HG03469 (cell line): ENCODE data around the gene SYDE2.
"Not testable (repeated sequence)": the region's sequence is repeated elsewhere in the genome, so short reads cannot be mapped to it uniquely, and the experiment has no call there.

Experiments used
- ATAC-seq: cut with Tn5 transposase; IDR thresholded peaks from one replicate; pipeline ENCODE4 v1.9.1; 2021; ENCODE audit warnings: mild to moderate bottlenecking, moderate library complexity, moderate number of reproducible peaks; ENCODE audit not compliant: unreplicated experiment

SYDE2 gene

DNA sequence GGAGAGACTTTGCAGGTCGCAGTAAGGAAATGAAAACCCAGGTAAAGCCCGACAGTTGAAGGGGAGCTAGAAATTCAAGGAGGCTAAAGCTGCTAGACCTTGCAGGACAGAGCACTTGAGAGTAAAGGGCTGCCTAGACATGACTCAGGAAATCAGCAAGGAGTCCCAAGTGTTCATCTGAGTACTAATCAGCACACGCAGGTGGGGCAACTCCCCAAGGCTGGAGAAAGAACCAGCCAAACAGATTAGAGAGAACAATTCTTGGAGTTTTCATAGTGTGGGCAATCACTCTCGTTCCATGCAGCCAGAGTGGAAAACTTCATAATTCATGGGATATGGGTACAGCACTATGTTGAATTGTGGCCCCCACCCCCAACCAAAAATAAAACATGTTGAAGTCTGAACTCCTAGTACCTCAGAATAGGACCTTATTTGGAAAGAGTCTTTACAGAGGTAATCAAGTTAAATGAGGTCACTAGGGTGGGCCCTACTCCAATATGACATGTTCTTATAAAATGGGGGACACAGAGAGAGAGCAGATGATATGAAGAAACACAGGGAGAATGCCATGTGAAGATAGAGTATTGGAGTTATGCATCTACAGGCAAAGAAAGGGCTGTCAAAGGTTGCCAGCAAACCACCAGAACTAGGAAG is 28.0 kb downstream of the SYDE2 start:
- no peak for ATAC-seq

DNA sequence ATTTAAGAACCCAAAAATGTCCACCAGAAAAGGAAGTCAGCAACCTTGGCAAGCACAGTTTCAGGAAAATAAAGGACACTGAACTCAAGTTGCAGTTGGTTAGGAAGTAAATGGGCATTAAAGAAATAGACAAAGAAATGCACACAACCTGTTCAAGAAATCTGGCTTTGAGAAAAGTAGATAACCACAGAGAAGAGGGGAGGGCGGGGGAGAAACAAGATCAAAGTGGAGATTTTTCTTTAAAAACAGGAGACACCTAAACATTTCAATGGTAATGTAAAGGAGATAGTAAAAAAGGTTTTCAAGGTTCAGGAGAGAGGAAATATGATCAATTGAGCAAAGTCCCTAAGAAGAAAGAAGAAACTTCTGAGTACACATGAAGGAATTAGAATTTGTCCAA is 29.1 kb downstream of the SYDE2 start:
- no peak for ATAC-seq

DNA sequence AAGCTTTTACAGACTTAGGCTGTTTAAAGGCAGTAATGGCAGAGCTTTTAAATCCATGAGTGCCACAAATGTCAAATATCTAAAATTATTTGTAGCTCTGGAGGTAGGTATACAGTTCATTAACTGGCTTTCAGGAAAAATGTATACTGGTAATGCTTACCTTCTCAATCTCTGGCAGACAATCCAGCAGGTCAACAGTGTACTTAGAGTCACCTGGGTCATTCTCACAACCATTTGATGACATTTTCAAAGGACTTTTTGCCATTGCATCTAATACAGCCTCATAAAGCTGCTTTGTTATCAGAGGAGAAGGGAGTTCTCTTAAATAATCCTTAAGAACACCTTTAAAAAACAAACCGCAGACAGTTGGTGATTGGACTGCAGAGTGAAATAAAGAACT is 31.9 kb downstream of the SYDE2 start:
- ATAC-seq = no peak

DNA sequence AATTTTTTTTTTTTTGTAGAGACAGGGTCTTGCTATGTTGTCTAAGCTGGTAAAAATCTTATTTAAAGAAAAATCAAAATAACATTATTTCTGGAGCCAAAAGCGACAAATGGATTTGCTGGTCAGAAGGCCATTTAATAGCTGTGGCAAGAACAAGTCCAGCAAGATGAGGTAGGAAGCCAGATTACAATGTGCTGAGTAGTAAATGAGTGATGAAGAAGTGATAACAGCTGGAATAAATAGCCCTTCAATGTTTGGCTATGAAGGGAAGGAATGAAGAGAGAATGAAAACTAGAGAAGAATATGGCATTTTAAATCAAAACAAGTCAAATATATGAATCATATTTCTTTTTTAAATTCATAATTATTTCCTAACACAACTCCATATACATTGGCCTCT is 34.5 kb downstream of the SYDE2 start:
- ATAC-seq = no peak

DNA sequence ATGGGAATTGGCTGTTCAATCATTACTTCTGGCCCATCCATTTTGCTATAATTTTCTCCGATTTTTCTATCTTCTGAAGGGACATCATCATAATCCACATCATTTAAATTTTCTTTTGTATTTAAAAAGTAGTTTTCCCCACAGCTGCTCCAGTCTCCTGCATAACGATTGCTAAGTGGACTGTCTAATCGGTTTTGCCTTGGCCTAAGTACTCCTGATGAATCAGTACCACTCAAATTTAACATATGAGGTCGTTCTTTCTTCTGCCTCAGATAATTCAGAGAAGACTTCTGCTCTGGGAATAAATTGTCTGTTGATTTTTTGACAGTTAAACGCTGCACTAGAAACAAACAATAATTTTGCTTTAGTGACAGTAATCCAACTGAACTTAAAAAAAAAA is 41.9 kb downstream of the SYDE2 start:
- no peak for ATAC-seq

DNA sequence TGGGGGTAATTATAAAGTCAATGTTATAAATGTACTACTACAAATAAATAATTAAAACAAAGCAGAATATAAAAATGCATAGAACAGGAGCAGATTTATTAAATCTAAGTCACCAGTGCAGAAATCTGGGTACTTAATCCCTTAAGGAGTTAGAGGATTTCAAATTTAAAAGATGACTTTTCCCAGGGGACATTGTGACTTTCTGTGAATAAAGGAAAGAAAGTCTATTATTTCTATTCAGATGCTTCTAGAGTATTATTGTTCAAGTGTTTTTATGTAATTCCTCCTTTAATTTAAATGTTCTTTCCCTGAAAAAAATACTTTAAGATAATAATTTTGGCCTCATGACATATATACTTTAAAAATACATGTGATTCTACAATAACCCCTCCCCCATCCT is 43.4 kb downstream of the SYDE2 start:
- no peak for ATAC-seq

DNA sequence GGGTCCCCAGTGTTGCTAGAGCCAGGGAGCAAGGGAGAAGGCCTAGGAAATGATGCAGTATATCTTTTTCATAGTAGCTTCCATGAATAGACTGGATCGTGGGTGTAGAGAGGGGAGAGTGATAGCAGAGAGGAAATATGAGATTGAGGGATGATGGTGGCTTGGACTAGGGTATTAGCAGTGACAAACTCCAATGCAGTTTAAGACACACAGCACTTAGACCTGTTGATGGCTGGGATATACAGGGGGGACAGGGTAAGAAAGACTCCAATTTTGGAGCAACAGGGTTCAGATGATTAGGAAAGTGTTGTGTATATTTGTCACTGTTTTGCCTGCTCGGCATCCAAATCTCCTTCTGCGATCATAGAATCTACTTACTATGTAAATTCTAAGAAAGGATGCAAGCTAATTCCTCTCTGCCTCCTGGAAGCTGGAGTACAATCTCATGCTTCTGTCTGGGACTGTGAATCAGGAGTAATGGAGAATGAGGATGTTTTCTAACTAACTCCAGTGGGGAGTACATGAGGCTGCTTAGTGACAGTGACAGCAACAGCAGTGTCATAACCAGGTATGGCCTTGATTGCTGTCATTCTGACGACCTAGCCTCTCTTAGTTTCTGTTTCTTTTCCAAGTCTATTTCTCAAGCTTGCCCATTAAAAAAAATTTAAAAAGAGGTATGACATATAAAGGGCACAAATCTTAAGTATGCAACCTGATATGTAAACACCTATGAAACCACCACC is 47.5 kb downstream of the SYDE2 start:
- no peak for ATAC-seq

DNA sequence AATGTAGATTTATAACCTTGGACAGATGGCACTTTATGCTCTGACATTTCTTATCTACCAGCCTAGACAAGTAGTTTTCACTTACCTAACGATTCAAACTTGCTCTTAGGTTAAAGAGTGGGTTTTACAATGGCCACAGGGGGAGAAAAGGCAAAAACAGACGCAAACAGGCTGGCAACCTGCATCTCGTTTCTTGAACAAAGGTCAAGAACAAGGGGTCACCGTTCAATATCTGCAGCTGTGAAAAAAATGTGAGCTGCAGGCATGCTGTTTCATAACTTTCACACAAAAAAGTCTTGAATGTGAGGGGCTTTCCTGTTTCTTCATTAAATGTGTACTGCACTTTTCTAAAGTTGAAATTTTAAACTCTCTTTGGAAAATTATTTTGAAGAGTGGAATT is 49.4 kb downstream of the SYDE2 start:
- ATAC-seq = no peak

DNA sequence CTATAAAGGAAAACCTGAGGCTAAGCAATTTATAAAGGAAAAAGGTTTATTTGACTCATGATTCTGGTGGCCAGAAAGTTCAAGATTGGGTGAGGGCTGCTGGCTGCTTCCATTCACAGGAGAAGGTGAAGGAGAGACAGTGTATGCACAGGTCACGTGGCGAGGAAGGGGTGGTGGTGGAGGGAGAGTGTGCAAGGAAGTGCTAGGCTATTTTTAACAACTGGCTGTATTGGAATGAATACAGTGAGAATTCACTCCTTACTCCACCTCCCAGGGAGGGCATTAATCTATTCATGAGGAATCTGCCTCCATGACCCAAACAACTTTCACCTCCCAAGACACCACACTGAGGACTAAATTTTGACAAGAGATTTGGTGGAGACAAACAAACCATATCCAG is 51.0 kb downstream of the SYDE2 start:
- no peak for ATAC-seq

DNA sequence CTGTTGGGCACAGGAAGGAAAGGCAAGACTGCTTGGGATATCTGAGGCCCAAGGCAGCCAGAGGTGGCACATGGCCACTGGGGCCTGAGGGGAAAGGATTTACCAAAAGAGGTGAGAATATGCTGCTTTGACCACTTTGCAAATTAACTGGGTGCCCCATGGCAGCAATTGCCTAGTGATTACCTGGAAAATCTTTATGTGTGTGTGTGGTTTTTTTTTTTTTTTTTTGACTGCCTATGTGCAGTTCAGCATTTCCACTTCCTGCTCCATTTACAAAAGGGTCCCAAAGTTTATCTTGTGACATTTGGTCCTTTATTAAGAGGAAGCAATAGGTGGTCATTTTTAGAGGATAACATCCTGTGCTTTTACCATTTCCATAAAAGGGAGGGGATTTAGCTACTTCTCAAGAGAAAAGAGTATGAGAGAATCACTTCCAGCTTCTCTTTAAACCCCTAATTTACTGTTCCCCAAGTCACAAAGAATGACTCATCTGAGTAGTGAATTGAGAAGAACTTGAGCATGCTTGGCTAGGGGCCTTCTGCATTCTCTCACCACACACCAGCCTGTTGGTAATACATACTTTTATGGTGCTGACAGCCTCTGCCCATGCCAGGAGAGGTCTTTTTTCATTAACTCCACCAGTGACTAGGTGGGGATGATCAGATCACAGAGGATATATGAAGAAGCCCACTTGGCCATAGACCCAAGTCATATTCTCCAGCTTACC is 52.1 kb downstream of the SYDE2 start:
- ATAC-seq = peak; percentile 94

DNA sequence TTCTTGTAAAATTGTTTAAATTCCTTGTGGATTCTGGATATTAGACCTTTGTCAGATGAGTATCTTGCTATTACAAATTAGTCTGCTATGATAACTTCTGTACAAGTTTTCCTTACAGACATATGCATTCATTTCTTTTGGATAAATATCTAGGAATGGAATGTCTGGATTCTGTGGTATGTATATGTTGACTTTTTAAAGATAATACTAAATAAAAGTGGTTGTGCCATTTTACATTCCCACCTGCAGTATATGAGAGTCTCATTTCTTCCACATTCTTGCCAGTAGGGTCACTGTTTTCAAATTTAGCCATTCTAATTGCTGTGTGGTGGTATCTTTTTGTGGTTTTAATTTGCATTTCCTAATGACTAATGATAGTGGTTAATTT is 53.9 kb downstream of the SYDE2 start:
- no peak for ATAC-seq

DNA sequence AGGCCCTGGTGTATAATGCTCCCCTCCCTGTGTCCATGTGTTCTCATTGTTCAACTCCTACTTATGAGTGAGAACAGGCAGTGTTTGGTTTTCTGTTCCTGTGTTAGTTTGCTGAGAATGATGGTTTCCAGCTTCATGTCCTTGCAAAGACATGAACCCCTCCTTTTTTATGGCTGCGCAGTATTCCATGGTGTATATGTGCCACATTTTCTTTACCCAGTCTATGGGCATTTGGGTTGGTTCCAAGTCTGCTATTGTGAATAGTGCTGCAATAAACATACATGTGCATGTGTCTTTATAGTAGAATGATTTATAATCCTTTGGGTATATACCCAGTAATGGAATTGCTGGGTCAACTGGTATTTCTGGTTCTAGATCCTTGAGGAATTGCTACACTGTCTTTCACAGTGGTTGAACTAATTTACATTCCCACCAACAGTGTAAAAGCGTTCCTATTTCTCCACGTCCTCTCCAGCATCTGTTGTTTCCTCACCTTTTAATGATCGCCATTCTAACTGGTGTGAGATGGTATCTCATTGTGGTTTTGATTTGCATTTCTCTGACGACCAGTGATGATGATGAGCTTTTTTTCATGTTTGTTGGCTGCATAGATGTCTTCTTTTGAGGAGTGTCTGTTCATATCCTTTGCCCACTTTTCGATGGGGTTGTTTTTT is 54.4 kb downstream of the SYDE2 start:
- not testable (repeated sequence) for ATAC-seq

DNA sequence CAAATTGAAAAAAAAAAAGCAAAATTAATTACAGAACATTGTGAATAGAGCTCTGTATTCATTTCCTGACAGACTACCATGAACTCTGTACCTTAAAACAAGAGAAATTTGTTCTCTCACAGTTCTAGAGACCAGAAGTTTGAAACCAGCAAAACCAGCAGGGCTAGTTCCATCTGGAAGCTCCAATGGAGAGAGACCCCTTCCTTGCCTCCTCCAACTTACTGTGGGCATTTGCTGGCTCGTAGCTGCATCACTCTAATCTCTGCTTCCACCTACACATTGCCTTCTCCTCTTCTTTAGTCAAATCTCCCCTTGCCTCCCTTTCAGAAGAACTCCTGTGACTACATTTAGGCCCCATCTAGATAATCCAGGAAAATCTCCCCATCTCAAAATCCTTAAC is 56.5 kb downstream of the SYDE2 start:
- no peak for ATAC-seq

DNA sequence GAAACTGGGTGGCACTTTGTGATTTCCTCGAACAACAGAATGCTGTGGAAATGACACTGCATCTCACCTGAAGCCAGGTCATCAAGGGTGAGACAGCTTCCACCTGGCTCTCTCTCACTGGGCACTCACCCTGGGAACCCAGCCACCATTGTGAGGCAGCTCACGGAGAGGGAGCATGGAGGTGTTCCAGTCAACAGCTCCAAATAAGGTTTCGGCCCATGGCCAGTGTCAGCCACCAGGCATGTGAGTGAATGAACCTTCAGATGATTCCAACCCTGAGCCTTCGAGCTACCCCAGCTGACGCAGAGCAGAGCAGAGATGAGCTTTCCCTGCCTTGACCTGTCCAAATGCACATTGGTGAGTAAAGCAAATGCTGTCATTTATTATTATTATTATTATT is 58.1 kb downstream of the SYDE2 start:
- ATAC-seq = no peak

DNA sequence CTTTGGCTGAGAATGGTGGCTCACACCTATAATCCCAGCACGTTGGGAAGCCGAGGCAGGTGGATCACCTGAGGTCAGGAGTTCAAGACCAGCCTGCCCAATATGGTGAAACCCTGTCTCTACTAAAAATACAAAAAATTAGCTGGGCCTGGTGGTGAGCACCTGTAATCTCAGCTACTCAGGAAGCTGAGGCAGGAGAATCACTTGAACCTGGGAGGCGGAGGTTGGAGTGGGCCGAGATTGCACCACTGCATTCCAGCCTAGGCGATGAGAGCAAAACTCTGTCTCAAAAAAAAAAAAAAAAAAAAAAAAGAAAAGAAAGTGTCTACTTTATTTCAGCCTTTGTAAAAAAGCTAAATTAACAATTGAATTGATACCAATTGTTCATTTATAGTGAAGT is 62.4 kb downstream of the SYDE2 start:
- ATAC-seq = not testable (repeated sequence)

DNA sequence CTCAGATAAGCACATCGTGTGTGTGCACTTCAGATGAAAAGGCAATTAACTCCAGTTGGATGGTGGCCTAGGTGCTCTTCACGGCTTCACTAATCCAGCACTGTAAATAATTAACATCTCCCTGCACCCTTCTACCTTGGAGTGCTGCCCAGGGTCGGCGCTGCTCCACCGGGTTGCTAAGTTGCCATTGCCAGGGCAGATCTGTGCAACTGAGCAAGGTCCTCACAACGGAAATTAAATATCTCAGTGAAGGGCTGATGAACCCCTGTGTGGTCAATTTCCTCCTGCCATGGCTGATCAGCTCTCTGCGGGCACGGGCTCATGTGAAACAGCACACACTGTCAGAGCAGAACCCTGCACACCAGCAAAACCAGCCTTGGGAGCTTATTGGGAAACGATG is 63.2 kb downstream of the SYDE2 start:
- no peak for ATAC-seq

DNA sequence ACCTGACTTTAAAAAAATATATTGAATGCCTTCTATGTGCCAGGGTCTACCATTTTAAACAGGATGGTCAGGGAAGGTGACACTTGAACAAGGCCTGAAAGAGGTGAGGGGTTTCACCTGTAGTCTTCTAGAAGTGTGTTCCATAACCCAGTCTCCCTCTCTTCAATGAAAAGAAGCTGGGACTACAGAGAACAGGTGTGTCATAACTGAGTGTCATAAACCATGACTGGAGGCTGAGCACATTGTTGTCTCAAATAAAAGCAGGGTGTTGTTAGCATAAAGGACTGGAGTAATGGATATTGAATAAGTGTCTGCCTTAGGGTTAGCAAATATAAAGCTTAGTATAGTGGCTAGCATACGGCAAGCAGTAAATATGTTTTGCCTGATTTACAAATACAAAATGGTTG is 65.4 kb downstream of the SYDE2 start:
- ATAC-seq = no peak

DNA sequence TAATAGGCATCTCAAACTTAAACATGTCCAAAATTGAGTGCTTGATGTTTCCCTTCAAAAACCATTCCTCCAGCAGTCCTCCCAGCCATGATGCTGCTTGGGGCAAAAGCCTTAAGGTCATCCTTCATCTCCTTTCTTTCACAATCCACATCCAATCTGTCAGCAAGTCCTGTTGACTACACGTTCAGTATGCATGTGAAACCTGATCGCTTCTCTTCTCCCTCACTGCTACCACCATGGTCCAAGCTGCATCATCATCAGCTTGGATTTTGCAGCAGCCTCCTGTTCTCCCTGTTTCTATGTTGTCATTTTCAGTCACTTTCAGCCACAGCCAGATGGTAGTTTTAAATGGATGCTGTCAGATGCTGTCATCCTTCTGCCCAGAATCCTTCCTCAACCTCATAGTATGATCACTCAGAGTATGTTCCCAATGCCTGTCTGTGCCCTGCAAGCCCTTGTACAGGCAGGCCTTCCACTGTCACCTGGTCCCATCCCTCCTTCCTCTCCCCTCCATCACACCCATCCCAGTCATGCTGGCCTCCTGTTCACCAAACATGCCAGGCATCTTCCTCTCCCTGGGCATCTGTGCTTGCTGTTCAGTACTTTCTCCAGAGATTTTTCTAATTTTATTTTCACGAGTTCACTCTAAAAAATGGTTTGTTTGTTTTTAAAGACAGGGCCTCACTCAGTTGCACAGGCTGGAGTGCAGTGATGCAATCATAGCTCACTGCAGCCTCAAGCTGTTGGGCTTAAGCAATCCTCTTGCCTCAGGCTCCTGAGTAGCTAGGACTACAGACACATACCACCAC is 66.0 kb downstream of the SYDE2 start:
- ATAC-seq = no peak

DNA sequence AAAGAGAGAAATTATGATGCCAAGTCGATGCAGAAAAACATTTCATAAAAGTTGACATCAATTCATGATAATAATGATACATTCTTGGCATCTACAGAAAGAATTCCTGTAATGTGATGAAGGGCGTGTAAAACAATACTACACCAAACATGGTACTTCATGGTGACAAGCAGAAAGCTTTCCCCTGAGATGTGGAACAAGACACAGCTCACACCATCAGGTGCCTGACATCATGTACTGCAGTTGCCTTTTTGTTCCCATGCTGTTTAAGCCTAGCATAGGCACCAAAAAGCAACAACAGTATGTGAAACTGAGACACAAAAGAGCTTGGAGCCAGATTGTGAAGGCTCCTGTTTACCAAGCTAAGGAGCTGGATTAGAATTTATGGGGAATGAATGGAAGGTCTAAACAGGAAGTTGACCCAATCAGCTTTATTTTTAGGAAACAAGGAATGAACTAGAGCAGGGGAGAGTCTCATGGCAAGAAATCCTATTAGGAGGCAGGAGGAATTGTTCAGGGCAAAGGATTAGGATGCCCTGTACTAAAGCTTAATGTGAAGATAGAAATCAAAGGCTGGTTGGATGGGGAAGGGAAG is 67.2 kb downstream of the SYDE2 start:
- no peak for ATAC-seq

DNA sequence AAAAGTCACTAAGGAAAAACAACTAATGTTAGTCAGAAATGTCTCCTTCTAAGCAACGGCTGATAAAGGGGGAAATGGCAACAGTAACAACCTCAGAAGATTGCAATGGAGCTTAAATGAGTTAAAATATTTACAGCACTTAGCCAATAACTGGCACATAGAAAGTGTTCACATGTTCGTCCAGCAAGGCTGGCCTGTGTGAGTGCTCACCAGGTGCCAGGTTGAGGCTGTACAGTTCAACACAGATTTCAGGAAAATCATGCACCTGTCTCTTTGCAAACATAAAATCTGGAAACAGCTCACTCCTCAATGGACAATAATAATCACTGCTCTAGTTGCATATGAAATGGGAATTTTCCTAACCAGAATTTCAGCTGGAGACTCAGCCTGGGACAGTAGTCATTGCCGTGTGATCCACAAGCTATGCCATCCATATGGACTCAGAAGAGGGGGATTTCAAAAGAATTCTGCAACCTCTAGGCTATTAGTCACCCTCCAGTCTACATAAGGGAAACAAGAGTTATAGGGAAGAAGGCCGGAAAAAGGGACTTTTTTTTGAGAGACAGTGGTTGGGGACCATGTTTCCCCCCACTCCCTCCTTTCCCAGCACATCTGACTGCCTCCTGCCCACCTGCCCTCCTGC is 68.6 kb downstream of the SYDE2 start:
- ATAC-seq = no peak
